ENCODE measurements around the gene SERPING1.

Gene SERPING1

GRCh38 chr11:57637626-57638004 lies 40.1 kb downstream of the SERPING1 start:
- no peak for DNase-seq (ENCODE audit: low spot score)
- TF ChIP-seq CTCF (IDR thresholded peaks at IDR 0.05; ENCODE audit: extremely low read depth, missing control alignments), result no peak

- peak; percentile 72 for DNase-seq (ENCODE audit: low spot score)
- no peak for TF ChIP-seq CTCF (IDR thresholded peaks at IDR 0.05; ENCODE audit: extremely low read depth, missing control alignments)
Measured at GRCh38 chr11:57638005-57638781, 40.7 kb downstream of the SERPING1 start.

DNA sequence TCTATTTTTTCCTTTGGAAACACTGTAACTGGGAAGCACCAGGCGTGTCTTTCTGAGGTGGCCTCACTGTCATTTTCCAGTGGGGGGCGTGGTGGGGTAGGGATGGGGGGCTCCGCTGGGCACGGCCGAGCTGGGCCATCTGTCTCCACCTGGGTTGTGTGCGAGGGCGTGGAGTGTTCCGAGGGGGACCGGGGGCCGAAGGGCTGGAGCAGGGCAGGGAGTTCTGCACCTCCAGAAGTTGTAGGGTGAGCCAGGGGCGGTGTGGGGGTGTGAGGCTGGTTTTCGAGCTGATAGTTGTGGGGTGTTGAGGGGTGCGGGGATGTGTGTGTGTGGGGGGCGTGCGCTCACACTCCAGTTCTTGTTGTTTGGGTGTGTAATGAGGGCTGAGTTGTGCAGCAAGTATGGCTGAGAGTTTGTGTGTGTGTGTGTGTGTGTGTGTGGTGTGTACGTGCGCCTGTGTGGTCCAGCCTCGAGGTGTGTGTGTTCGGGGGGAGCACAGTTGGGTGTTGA lies 41.4 kb downstream of the SERPING1 start:
- no peak for TF ChIP-seq CTCF (IDR thresholded peaks at IDR 0.05; ENCODE audit: extremely low read depth, missing control alignments)
- no peak for DNase-seq (ENCODE audit: low spot score)

DNA sequence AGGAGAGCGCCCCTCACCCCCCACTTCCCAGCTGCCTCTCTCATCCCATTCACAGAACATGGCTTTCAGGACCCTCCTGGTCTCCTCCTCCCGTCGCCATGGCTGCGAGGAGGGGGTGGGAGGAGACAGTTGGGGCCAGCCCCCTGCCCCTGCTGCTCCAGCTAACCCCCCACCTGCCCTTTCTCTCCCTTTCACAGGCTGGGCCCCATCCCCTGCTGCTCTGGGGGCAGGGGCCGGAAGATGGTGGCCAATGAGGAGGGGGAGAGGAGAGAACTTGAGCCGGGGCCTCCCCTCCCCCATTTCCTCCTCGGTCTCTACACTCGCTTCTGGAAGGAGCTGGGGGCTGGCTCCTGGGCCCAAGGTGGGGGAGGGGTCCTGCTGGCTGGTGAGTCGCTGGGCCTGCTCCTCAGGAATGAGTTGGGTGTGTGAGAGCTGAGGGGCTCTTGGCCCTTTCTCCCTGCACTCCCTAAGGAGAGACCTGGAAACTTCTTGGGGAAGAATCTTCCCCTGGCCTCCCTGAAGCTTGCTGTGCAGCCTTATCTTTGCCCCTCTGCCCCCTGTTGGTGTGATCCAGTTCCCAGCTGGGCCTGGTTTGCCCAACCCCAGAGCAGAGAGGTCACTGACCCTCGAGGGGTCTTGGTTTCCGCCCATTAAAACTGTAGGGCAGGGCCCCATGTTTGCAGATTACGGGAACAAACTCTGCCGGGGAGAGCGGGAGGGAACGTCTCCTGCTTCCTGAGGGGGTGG lies 42.0 kb downstream of the SERPING1 start:
- DNase-seq (ENCODE audit: low spot score), result no peak

GRCh38 chr11:57640068-57640800 lies 42.7 kb downstream of the SERPING1 start:
- TF ChIP-seq CTCF (IDR thresholded peaks at IDR 0.05; ENCODE audit: extremely low read depth, missing control alignments), result no peak

More for the DNA sequence above, 42.0 kb downstream of the SERPING1 start:
- TF ChIP-seq CTCF (IDR thresholded peaks at IDR 0.05; ENCODE audit: extremely low read depth, missing control alignments), result no peak

DNA sequence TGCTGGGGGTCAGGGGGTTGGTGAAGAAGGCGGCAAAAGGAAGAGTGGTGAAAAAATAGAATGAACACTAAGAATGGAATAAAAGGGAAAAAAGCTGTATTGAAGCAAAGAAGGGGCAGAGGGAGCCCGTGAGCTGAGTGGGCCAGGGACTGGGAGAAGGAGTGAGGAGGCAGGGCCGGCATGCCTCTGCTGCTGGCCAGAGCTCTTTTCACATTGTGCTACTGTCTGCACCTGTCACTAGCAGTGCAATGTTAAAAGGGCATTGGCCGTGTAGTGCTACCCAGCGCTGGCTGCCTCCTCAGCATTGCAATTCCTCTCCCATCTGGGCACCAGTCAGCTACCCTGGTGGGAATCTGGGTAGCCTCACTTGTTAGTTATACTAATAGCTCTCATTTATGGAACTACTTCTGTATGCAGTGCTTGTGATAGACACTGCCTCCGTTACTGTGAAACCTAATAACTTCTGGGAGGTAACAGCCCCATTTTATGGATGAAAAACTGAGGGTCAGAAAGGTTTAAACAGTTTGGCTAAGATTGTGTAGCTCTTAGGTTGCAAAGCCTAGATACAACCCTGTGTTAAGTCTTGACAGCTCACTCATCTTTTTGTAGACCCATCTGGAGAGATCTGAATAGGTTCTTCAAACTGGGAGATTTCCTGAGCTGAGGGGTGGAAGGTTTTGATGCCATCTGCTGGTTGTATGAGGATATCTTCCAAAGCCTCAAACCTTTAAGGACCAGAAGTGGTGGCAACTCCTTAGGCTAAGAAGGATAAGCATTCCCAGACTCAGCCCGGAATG lies 43.7 kb downstream of the SERPING1 start:
- peak; percentile 78 for DNase-seq (ENCODE audit: low spot score)
- TF ChIP-seq CTCF (IDR thresholded peaks at IDR 0.05; ENCODE audit: extremely low read depth, missing control alignments), result peak; percentile 29

More at GRCh38 chr11:57640068-57640800, 42.7 kb downstream of the SERPING1 start:
- no peak for DNase-seq (ENCODE audit: low spot score)
